IPS-15b (cell line): ENCODE data around the gene COG1.

Source experiments
- H3K27me3 ChIP-seq: one replicate; pipeline ENCODE4 v1.6.1; 2013; ENCODE audit warnings: low read length; ENCODE audit not compliant: control insufficient read depth, insufficient read depth
- H3K36me3 ChIP-seq: one replicate; pipeline ENCODE4 v1.6.1; 2013; ENCODE audit warnings: low read length; ENCODE audit not compliant: control insufficient read depth, insufficient read depth
- H3K4me1 ChIP-seq: one replicate; pipeline ENCODE4 v1.6.1; 2013; ENCODE audit warnings: mild to moderate bottlenecking, low read length; ENCODE audit not compliant: control insufficient read depth, insufficient read depth
- H3K4me3 ChIP-seq: one replicate; pipeline ENCODE4 v1.5.1; 2013; ENCODE audit warnings: low read depth, low read length
- H3K9ac ChIP-seq: one replicate; pipeline ENCODE4 v1.6.1; 2013; ENCODE audit warnings: low read depth, mild to moderate bottlenecking, low read length
- H3K9me3 ChIP-seq: one replicate; pipeline ENCODE4 v1.6.1; 2013; ENCODE audit warnings: mild to moderate bottlenecking, low read length; ENCODE audit not compliant: control insufficient read depth, insufficient read depth

Gene COG1

DNA sequence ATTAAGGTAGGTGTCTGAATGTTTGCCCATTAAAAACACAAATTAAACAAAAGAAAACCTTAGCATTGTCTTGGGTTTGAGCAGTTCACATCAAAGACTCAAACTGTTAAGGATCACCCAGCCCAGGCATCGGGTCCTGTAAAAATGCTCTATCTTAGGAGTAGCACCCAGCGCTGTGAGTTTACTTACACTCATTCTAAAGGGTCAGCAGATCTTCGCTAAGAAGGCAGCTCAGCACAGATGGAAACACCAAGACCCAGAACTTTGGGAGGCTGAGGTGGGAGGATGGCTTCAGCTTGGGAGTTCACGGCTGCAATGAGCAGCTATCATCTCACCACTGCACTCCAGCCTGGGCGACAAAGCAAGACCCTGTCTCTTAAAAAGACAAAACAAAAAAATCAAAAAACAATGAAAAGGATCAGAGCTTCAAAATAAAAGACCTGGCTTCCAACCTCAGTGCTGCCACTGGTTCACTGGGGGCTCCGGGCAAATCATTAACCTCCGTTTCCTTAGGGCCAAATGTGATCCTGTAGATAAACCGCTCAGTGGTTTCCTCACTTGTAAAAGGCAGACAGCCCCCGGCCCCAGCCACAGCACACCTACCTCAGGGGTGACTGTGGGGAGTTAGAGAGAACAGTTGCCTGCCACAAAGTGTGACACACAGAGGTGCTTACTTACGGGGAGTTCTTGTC is 11.1 kb downstream of the COG1 start:
- Histone ChIP-seq H3K4me1 (no peaks in the 10 kb centered on the region), H3K27me3 (no peaks in the 10 kb centered on the region), H3K9ac (no peak overlapping the region), H3K36me3 (peaks cover 64% of the 10 kb centered on the region), H3K9me3 (no peaks in the 10 kb centered on the region), H3K4me3 (no peak overlapping the region)

GRCh38 chr17:73205459-73205961 is 12.7 kb downstream of the COG1 start:
- no peaks in the 10 kb centered on the region for H3K4me1 ChIP-seq
- peaks cover 54% of the 10 kb centered on the region for H3K36me3 ChIP-seq
- H3K4me3 ChIP-seq: no peak overlapping the region

DNA sequence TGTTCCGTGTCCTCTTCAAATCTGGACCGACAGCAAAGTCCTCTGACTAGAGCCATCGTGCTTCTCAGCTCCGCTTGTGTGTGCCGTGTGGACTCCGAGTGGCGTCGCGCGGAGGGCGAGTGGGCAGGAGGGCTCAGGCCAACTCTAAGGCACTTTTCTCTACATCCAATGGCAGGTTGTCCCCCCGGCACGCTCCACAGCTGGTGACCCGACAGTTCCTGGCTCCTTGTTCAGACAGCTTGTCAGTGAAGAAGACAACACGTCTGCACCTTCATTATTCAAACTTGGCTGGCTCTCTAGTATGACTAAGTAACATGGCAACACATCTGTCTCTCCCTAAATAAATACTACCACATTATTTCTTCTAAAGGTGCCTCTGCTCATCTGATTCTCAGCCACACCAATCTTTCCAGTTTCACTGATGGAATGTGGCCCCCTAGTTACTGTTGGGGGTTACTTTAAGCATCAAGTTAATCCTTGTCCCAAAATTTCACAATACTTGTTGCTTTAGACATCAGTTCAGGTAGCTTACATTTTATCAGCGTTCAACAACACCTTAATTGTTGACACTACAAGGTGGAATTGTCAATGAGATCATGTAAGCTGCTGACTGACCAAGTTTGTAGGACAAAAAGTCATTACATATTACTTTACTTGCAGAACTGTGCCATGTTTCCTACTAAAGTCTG is 15.4 kb downstream of the COG1 start:
- Histone ChIP-seq H3K9me3 (no peaks in the 10 kb centered on the region), H3K4me1 (no peaks in the 10 kb centered on the region), H3K4me3 (no peak overlapping the region), H3K36me3 (peaks cover 41% of the 10 kb centered on the region), H3K27me3 (no peaks in the 10 kb centered on the region), H3K9ac (no peak overlapping the region)

More at GRCh38 chr17:73205459-73205961, 12.7 kb downstream of the COG1 start:
- no peaks in the 10 kb centered on the region for H3K27me3 ChIP-seq
- no peaks in the 10 kb centered on the region for H3K9me3 ChIP-seq
- H3K9ac ChIP-seq: no peak overlapping the region

GRCh38 chr17:73209436-73209835 is 16.6 kb downstream of the COG1 start:
- no peaks in the 10 kb centered on the region for H3K4me1 ChIP-seq
- no peaks in the 10 kb centered on the region for H3K27me3 ChIP-seq
- no peak overlapping the region for H3K4me3 ChIP-seq
- no peak overlapping the region for H3K9ac ChIP-seq
- H3K36me3 ChIP-seq: peaks cover 31% of the 10 kb centered on the region
- H3K9me3 ChIP-seq: no peaks in the 10 kb centered on the region

DNA sequence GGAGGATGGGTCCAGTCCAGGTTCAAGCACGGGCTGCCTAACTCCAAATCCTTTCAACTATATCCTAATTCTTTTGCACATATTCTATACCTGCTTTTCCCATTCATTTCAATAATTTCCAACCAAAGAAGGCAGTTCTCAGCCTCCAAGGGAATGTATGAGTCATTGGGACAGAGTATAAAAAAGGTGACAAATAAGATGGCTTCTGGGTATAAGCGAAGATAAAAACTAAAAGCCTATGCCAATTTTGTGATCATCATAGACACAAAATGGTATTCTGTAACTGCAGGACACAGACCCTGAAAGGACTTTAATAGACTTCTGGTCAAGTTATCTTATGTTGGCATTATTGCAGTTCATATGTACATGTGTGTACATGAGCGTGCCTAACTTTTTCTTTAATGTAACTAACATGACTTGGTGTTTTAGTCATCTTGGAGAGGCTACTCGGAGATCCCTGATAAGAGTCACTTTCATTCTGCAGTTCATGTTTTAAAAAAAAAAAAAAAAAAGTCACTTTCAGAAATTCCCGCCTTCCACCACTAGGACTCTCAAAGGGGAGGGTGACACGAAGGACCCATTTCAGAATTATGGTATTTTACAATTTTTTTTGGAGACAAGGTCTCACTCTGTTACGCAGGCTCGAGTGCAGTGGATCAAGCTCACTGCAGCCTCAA is 17.3 kb downstream of the COG1 start:
- peaks cover 27% of the 10 kb centered on the region for H3K36me3 ChIP-seq
- H3K9me3 ChIP-seq: no peaks in the 10 kb centered on the region
- no peak overlapping the region for H3K4me3 ChIP-seq
- no peak overlapping the region for H3K9ac ChIP-seq
- H3K27me3 ChIP-seq: no peaks in the 10 kb centered on the region
- no peaks in the 10 kb centered on the region for H3K4me1 ChIP-seq

GRCh38 chr17:73211745-73212144 is 18.9 kb downstream of the COG1 start:
- peaks cover 18% of the 10 kb centered on the region for H3K36me3 ChIP-seq

DNA sequence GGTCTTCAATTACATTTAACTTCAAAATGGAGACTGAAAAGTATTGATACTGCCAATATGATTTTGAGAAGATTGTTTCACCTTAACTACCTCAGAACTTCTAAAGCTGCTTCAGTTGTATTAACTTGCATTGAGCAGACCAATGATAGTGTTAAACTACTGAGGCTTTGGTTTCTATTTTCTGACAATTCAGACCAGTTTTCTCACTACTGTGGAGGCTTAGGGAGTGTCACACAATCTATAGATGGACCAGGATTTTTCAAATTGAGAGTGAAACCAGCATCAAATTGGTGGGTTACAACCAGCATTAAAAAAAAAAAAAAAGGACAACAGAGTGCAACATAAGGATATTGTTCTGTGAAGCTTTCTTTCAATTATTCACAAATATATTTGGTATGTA is 21.2 kb downstream of the COG1 start:
- H3K9ac ChIP-seq: no peak overlapping the region
- H3K4me1 ChIP-seq: no peaks in the 10 kb centered on the region
- no peak overlapping the region for H3K4me3 ChIP-seq
- no peaks in the 10 kb centered on the region for H3K27me3 ChIP-seq
- H3K36me3 ChIP-seq: peaks cover 6% of the 10 kb centered on the region
- H3K9me3 ChIP-seq: no peaks in the 10 kb centered on the region

More at GRCh38 chr17:73211745-73212144, 18.9 kb downstream of the COG1 start:
- Histone ChIP-seq H3K9me3 (no peaks in the 10 kb centered on the region), H3K4me3 (no peak overlapping the region), H3K4me1 (no peaks in the 10 kb centered on the region), H3K9ac (no peak overlapping the region), H3K27me3 (no peaks in the 10 kb centered on the region)

DNA sequence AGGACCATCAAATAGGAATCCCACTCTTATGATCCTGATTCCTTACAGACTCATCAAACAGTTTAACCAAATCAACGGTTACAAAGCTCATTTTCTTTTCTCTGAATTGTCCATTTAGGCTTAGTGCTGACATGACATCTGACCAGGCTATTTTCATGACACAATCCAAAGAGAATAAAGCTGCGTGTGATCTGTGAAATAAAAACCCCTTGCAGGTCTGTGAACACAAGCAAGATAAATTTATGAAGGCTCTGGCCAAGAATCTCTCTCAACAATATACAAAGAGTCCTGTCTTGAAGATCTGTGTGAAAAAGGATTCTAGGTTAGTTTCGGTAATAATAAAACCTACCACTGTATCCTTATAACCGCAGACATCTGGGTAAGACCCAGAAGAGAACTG is 22.0 kb downstream of the COG1 start:
- Histone ChIP-seq H3K9ac (no peak overlapping the region), H3K9me3 (no peaks in the 10 kb centered on the region), H3K27me3 (no peaks in the 10 kb centered on the region)

DNA sequence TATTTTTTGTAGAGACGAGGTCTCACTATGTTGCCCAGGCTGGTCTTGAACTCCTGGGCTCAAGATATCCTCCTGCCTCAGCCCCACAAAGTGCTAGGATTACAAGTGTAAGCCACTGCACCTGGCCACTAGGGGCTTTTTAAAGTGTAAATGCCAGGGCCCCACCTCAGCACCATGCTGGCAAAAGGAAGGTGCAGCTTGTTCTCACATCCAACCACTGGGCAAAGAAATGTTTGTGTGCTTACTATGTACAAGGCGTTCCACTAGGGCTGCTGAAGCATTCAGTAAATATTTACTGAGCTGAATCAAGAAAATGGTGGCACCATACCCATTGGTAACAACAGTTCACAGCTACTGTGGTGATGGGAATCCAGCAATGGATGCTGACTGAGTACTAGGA is 22.6 kb downstream of the COG1 start:
- Histone ChIP-seq H3K9me3 (no peaks in the 10 kb centered on the region), H3K4me3 (no peak overlapping the region), H3K4me1 (no peaks in the 10 kb centered on the region), H3K36me3 (peaks cover 3% of the 10 kb centered on the region), H3K9ac (no peak overlapping the region), H3K27me3 (no peaks in the 10 kb centered on the region)

More for the DNA sequence above, 22.0 kb downstream of the COG1 start:
- no peaks in the 10 kb centered on the region for H3K4me1 ChIP-seq
- peaks cover 3% of the 10 kb centered on the region for H3K36me3 ChIP-seq
- H3K4me3 ChIP-seq: no peak overlapping the region

DNA sequence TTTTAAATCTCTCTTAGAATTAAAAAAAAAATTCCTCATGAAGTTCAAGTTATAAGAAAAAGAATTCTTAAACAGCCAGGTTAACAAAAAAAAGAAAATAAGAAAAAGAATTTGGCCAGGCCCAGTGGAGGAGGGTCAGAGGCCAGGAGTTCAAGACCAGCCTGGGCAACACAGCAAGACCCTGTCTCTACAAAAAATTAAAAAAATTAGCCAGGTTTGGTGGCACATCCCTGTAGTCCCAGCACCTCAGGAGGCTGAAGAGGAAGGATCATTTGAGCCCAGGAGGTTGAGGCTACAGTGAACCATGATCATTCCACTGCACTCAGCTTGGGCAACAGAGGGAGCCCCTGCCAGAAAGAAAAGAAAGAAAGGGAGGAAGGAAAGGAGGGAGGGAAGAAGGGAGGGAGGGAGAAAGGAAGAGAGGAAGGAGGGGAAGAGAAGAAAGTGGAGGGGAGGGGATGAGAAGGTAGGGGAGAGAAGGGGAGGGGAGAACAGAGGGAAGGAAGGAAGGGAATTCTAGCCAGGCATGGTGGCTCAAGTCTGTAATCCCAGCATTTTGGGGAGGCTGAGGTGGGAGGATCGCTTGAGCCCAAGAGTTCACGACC is 30.9 kb downstream of the COG1 start:
- no peaks in the 10 kb centered on the region for H3K9me3 ChIP-seq
- no peaks in the 10 kb centered on the region for H3K36me3 ChIP-seq
- H3K9ac ChIP-seq: no peak overlapping the region

DNA sequence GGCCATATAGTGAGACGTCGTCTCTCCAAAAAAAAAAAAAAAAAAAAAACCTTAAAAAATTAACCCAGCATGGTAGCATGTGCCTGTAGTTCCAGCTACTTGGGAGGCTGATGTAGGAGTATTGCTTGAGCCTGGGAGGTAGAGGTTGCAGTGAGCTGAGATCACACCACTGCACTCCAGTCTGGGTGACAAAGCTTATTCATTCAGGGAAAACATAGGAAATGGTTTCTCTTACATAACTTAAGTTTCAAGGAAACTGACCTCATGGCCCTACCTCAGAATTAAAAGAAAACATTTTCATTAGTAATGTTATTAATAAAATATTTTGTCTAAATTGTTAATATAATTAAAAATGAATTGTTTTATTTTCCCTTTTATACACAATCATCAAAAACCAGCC is 31.4 kb downstream of the COG1 start:
- Histone ChIP-seq H3K4me1 (peaks cover 13% of the 10 kb centered on the region), H3K36me3 (no peaks in the 10 kb centered on the region), H3K4me3 (no peak overlapping the region)

More for the DNA sequence above, 30.9 kb downstream of the COG1 start:
- H3K4me1 ChIP-seq: peaks cover 9% of the 10 kb centered on the region
- no peak overlapping the region for H3K4me3 ChIP-seq
- H3K27me3 ChIP-seq: no peaks in the 10 kb centered on the region

More for the DNA sequence above, 31.4 kb downstream of the COG1 start:
- Histone ChIP-seq H3K27me3 (no peaks in the 10 kb centered on the region), H3K9me3 (no peaks in the 10 kb centered on the region), H3K9ac (no peak overlapping the region)
